ENCODE data around the gene NOXO1.

The NOXO1 gene

DNA sequence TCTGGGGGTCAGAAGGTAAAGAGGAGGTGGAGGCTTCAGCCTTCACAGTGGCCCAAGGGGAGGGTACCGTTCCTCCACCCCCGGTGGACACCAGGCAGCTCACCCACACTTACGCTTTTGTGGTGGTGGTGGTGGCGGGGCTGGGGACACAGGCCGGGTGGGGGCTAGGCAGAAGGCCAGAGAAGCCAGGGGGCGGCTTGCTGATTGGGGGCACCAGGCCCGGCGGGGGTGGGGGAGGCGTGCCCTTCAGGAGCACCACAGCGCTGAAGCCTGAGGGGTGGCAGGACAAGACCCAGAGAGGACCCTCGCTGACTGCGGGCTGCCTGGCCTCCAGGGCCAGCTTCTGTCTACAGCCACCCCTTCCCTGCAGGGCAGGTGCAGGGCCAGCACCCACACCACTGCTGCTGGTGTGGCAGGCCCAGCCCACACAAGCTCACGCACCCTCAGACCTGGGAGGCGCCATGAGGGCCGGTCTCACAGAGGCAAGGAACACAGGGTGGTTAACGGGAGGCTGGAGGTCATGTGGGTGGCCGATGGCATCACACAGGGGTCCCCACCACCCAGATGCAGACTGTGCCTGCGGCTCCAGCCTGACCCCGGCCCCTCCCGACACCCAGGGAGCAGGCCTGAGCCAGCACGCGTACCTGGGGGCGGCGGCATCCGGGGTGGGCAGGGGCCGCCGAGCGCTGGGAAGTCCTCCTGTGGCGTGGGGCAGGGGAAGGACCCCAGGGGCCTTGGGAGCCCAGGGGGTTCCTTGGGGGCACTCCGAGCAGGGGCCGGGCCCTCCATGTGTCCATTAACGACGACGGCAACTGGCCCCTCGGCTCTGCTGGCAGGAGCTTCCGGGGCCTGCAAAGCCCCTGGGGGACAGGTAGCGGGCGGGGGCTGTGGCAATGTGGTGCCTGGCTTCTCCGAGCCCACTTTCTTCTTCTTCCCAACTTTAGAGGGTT, 17.9 kb upstream of the NOXO1 start:
- TF ChIP-seq, protein P1, sequence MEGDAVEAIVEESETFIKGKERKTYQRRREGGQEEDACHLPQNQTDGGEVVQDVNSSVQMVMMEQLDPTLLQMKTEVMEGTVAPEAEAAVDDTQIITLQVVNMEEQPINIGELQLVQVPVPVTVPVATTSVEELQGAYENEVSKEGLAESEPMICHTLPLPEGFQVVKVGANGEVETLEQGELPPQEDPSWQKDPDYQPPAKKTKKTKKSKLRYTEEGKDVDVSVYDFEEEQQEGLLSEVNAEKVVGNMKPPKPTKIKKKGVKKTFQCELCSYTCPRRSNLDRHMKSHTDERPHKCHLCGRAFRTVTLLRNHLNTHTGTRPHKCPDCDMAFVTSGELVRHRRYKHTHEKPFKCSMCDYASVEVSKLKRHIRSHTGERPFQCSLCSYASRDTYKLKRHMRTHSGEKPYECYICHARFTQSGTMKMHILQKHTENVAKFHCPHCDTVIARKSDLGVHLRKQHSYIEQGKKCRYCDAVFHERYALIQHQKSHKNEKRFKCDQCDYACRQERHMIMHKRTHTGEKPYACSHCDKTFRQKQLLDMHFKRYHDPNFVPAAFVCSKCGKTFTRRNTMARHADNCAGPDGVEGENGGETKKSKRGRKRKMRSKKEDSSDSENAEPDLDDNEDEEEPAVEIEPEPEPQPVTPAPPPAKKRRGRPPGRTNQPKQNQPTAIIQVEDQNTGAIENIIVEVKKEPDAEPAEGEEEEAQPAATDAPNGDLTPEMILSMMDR (IDR thresholded peaks at IDR 0.05; ENCODE audit: extremely low read depth, missing control alignments), result no peak
- DNase-seq (ENCODE audit: low spot score), result no peak

DNA sequence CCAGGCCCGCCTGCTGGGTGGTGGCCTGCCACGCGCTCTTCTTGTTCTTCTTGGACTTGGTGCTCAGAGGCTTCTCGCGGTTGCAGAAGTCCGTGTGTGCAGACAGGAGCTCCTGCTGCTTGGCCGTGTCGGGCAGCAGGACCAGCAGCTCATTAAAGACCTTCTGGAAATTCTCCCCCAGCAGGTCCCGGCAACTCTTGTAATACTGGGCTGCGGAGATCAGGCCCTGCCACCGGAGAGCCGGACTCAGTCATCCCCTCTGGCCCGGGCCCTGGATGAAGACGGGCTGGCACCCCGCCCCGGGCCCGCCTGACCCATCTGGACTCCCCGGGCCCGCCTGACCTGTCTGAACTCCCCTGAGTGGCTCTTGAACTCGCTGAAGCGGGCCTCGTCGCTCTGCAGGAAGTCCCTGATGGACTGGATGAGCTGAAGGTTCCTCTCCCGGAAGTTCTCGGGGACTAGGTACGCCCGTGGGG, 17.1 kb upstream of the NOXO1 start:
- TF ChIP-seq, protein P1 (IDR thresholded peaks at IDR 0.05; ENCODE audit: extremely low read depth, missing control alignments), result no peak

DNA sequence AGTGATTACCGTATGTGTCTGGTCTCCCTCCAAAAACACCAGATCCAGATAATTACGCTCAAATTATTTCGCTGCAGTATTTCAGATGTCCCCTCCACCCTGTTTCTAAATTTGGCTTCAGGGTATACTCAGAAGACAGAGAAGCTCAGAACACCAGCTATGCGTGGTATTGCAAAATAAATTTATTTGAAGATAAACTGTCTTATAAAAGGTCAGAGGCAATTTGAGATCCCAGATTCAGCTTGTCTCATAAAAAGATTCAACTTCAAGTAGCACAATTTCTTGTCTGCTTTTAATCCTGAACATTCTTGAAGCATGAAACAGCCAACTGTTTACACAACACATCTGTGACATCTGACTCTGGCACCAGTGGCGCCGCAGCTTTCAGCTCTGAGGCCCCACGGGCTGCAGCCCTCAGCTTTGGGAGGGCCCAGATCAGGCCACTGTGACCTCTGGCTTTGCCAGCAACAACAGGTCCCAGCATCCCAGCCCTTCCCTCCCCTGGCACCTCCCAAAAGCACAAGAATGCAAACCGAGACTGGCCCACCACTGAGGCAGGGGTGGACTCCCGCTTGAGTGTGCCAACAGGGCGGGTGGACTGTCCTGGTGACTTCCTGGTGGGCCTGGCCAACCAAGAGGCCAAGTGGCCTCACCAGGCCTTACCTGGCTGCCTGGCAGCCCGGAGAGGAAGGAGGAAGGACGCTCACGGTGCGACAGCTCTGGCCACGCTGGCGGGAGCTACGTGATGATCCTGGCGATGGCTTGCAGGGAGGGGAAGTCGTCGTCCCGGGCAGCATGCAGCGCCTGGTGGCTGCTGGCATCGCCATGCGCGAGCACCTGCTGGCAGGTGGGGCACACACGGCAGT, 16.5 kb upstream of the NOXO1 start:
- DNase-seq (ENCODE audit: low spot score), result no peak
- TF ChIP-seq, protein P1 (IDR thresholded peaks at IDR 0.05; ENCODE audit: extremely low read depth, missing control alignments), result no peak

More for the DNA sequence above, 17.1 kb upstream of the NOXO1 start:
- no peak for DNase-seq (ENCODE audit: low spot score)

DNA sequence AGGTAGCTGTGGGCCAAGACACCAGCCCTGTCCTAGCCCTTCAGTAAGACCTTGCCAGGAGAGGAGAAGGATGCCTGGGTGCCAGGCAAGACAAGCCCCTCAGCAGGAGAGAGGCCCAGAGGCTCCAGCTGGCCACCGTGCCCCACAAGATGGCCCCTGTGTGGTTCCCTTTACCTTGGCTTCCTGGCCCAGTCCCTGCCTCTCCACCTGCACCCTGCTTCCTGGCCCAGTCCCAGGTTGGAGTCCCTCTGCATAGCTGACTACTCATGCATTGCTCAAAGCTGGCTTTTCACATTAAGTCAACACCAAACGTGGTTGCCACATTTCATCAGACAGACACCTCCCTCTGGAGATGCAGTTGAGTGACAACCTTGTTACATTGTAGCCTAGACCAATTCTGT, 12.5 kb upstream of the NOXO1 start:
- DNase-seq (ENCODE audit: low spot score), result no peak
- TF ChIP-seq, protein P1 (IDR thresholded peaks at IDR 0.05; ENCODE audit: extremely low read depth, missing control alignments), result no peak

DNA sequence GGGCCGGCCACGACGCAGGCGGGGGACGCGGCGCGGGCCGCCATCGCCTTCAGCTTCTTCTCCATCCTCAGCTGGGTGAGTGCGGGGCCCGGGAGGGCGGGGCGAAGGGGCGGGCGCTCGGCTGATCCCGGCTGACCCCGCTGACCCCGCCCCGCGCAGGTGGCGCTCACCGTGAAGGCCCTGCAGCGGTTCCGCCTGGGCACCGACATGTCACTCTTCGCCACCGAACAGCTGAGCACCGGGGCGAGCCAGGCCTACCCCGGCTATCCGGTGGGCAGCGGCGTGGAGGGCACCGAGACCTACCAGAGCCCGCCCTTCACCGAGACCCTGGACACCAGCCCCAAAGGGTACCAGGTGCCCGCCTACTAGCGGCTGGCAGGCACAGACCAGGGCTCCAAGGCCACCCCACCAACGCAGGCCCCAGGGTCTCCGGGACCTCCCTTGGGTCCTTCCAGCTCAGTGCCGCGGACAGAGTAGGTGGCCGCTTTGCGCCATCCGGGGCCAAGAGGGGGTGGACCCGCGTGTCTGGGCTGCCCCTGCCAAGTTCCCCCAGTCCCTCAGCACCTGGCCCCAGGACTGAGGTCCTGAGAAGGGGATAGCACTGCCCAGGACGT, 11.5 kb upstream of the NOXO1 start:
- DNase-seq (ENCODE audit: low spot score), result no peak

DNA sequence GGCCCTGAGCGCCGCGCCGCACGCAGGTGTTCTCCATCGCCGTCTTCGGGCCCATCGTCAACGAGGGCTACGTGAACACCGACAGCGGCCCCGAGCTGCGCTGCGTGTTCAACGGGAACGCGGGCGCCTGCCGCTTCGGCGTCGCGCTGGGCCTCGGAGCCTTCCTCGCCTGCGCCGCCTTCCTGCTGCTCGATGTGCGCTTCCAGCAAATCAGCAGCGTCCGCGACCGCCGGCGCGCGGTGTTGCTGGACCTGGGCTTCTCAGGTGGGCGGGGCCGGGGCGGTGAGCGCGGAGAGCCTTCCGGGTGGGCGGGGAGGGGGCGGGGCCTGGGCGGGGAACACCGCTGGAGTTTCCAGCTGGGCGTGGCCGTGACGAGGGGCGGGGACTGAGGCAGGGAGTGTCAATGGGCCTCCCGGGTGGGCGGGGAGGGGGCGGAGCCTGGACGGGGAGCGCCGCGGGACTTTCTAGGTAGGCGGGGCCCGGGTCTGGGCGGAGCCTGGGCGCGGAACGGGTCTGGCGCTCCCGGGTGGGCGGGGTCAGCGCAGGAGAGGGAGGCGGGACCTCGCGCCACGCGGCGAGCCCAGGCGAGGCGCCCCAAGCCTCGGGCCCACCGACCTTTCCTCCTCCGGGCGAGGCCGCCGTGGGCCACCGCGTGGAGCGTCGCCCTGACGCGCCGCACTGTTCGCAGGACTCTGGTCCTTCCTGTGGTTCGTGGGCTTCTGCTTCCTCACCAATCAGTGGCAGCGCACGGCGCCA, 10.9 kb upstream of the NOXO1 start:
- TF ChIP-seq, protein P1 (IDR thresholded peaks at IDR 0.05; ENCODE audit: extremely low read depth, missing control alignments), result no peak
- peak; percentile 100 for DNase-seq (ENCODE audit: low spot score)

More for the DNA sequence above, 11.5 kb upstream of the NOXO1 start:
- TF ChIP-seq, protein P1 (IDR thresholded peaks at IDR 0.05; ENCODE audit: extremely low read depth, missing control alignments), result no peak
